CD4-positive, alpha-beta T cell treated with Interleukin-6 at 100 ng/mL for 8 hours (primary cell): ENCODE data around the gene ICAM2.
A peak's percentile ranks its signal among the peaks of the same experiment; 100 is the strongest.
"Not testable (repeated sequence)": the region's sequence is repeated elsewhere in the genome, so short reads cannot be mapped to it uniquely, and the experiment has no call there.

ENCODE experiments used
- DNase-seq: peaks from one replicate; pipeline ENCODE4 v3.0.0-alpha.2; 2020; ENCODE audit warnings: mixed read lengths, low spot score

ICAM2 gene

DNA sequence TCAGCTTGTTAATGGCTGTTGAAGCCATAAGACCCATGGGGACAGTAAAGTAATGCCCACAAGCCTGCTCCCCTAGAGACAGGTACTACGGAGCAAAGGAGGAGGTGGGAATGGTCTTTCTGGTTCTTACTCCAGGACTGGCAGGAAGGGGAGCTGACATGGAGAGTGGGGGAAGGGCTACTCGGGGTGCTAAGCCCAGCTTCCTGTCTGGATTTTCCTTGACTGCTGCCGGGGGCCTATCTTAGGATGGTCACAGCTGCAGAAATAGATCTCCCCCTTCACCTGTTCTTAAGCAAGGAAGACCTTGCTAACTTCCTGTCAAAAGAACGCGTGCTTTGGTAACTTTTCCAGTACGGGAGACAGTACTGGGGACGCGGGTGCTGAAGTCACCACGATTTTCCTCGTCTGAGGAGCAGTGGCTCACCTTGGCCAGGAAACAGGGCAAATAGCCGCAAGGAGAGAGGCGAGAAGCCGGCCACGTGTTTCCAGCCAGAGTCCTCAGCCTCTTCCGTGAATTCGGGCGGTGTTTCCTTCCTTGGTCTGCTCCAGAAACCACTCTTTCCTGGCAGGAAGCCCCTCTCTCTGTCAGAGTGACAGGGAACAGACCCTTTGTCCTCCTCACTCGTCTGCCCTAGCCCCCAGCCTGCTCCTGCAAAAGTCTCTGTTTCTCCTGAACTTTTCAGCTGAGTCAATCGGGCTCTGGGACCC lies 22.9 kb downstream of the ICAM2 start:
- no peak for DNase-seq

DNA sequence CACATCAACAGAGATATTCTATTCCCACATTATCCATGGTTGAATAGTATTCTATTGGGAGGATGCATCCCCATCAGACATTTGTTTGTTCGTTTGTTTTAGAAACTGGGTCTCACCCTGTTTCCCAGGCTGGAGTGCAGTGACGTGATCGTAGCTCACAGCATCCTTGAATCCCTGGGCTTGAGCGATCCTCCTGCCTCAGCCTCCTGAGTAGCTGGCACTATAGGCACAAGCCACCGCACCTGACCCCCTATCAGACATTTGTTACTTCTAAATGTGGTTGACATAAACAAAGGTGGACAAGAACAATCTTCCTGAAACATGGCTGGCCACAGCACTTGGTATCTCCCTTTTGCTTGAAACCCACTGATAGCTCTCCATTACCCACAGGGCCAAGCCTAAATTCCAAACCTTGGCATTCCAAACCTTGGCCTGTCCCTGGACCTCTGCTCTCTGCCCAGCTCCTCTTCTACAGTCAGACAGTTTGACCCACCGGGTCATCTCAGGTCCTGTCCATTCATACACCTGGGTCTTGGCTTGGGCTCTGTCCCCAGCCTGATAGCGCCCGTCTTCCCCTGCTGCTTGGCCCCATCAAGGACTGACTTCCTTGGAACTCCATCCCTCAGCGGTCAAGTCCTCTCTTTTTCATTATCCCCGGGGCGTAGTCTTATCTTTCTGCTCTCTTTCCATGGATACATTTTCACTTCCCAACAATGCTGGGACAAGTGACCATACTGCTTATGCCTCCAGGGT lies 23.8 kb downstream of the ICAM2 start:
- no peak for DNase-seq

- no peak for DNase-seq
Observed at GRCh38 chr17:63995626-63996025, 24.8 kb downstream of the ICAM2 start.

DNA sequence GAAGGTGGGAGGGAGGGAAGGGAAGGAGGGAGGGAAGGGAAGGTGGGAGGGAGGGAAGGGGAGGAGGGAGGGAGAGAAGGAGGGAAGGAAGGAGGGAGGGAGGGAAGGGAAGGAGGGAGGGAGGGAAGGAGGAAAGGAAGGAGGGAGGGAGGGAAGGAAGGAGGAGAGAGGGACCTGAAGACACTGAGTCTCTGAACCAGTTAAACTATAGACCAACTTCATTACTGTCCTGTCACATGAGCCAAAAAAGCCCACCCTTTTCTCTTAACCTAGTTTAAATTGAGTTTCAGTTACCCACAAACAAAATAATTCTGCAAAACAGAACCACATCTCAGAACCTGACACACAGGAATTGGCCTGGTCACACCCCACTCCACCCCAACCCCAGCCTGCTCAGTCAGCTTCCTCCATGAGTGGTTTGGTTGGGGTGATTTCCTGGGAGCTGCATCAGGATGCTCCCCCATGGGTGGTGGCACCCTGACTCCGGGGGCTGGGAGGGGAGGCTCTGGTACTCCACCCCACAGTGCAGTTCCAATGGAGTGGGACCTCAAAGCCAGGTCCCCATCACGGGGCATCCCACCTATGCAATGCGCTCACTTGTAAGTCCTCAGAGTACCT lies 27.0 kb downstream of the ICAM2 start:
- DNase-seq = peak; percentile 21

- no peak for DNase-seq
Observed at GRCh38 chr17:63991611-63992010, 28.8 kb downstream of the ICAM2 start.

- DNase-seq = no peak
Observed at GRCh38 chr17:63989622-63990345, 30.6 kb downstream of the ICAM2 start.

GRCh38 chr17:63988741-63989621 lies 31.5 kb downstream of the ICAM2 start:
- DNase-seq = no peak

DNA sequence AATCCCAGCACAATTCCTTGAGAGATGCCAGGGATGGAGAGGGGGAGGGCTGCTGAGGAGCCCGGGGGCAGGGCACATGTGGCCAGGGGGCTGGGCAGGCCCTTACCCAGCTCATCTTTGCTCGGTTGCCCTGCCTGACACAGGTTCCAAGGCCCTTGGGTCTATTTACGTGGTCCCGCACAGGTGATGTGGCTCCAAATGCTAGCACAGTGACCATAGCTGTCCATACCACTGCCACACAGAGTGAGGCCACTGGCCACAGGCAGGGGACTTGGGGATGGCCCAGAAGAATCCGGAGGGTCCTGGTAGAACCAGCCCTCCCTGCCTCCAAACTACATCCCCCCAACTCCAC lies 32.3 kb downstream of the ICAM2 start:
- DNase-seq = no peak

DNA sequence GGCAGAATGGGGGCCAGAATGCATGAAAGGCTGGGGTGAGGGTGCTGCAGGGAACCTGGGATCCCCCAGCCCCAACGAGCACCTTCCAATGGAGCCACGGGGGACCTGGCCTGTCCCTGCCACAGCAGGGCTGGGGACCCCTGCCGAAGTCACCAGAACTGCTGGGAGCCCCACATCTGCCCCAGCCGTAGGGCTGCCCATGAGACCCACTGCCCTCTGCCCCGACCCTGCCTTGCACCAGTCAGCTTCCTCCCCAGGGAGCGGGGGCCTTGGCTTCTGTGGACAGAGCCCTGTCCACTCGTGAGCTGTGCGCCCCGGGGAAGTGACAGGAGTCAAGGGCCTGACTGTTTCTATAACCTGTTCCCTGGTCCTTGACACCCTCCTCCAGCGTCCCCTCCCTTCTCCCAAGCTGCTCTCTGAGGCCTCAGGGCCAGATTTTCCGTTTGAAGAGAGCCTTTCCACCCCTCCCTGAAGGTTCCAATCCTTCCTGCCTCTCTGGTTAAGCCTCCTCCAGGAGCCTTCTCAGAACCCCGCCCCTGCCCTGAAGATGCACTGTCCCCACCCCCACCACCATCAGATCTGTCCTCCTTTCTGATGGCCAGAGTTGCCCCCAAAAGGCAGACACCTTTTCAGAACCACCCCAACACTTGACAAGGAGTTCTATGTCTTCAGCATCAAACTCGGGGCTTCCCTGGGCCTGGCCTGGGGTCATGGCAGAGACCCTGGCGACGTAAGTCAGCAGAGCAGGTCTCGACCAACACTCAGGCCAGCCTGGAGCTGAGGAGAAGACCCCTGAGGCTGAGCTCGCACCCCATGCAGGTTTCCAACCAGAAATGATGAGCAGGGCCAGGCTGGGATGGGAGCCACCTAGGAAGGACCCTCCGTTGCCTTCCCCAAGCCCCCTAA lies 33.0 kb downstream of the ICAM2 start:
- DNase-seq = no peak

GRCh38 chr17:63986821-63987220 lies 33.6 kb downstream of the ICAM2 start:
- no peak for DNase-seq

DNA sequence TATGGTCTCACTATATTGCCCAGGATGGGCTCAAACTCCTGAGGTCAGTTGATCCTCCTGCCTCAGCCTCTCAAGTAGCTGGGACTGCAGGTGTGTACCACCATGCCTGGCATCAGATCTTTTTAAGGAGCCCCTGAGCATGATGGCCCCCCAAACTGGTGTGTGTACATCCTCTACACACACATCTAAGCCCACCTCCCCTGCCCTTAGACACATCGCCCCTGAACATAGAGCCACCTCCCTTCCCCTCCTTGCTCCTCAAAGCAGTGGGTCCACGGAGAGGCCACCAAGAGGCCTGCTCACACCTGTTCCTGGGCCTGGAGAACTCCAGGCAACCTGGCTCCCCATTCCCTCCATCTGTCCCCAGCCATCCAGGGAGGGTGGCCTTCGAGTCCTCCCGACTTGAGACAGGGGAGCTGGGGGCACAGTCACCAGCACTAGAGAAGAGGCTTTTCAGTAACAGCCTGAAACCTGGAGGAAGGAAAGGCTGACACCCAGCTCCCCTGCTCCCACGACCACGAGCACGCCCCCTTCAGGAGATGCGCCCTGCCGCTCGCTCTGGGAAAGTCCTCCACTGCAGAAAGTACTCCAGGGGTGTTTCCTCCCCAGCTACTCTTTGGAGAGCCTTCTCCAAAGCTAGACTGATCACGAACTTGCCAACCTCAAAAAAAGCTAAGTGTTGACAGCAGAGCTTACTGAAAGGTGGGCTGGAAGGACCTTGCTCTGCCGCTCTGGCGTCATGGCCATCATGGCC lies 34.9 kb downstream of the ICAM2 start:
- no peak for DNase-seq

DNA sequence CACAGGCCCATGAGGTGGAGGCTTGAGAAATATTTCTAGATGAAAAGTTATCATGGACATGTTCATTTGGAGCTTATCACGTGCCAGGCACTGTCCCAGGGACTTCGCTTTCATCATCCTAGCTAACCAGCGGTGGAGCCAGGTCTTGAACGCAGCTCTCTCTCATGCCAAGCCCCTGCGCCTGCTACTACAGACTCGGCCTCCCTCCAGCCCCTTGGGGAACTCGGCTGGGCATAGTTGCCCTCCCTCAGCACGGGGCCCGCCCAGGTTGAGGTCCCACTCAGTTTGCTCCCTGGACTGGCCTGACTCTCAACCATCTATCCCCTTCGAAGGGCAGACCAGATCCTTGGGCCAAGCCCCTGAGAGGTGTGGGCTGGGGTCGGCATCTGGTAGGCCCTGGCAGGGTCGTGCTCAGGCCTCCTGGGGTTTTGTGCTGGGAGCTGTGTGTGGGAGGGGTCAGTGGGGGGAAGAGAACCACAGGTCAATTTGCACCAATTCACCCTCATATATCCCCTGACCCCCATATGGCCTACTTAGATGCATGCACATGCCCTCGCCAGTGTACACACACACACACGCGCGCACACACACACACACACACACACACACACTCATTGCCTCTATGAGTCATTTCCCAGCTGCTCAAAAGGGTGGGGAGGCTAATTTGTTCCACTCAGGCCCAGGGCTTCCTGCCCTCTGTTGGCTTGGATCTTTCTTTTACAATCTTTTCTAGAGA lies 35.6 kb downstream of the ICAM2 start:
- DNase-seq = peak; percentile 80

- no peak for DNase-seq
Observed at GRCh38 chr17:63984236-63984635, 36.2 kb downstream of the ICAM2 start.

GRCh38 chr17:63983320-63983719 lies 37.1 kb downstream of the ICAM2 start:
- no peak for DNase-seq

GRCh38 chr17:63982641-63983040 lies 37.8 kb downstream of the ICAM2 start:
- DNase-seq = not testable (repeated sequence)

GRCh38 chr17:63978272-63979200 lies 41.9 kb downstream of the ICAM2 start:
- no peak for DNase-seq

- DNase-seq = no peak
Observed at GRCh38 chr17:63976702-63977101, 43.7 kb downstream of the ICAM2 start.

GRCh38 chr17:63975541-63976092 lies 44.8 kb downstream of the ICAM2 start:
- DNase-seq = no peak
